HG03045 (cell line): Measurements from ENCODE around the gene ITGB3.
"Not testable (repeated sequence)": the region's sequence is repeated elsewhere in the genome, so short reads cannot be mapped to it uniquely, and the experiment has no call there.

Experiments used
- ATAC-seq: cut with Tn5 transposase; IDR thresholded peaks from one replicate; pipeline ENCODE4 v1.9.1; 2021; ENCODE audit warnings: mild to moderate bottlenecking, moderate library complexity; ENCODE audit not compliant: unreplicated experiment

The ITGB3 gene

DNA sequence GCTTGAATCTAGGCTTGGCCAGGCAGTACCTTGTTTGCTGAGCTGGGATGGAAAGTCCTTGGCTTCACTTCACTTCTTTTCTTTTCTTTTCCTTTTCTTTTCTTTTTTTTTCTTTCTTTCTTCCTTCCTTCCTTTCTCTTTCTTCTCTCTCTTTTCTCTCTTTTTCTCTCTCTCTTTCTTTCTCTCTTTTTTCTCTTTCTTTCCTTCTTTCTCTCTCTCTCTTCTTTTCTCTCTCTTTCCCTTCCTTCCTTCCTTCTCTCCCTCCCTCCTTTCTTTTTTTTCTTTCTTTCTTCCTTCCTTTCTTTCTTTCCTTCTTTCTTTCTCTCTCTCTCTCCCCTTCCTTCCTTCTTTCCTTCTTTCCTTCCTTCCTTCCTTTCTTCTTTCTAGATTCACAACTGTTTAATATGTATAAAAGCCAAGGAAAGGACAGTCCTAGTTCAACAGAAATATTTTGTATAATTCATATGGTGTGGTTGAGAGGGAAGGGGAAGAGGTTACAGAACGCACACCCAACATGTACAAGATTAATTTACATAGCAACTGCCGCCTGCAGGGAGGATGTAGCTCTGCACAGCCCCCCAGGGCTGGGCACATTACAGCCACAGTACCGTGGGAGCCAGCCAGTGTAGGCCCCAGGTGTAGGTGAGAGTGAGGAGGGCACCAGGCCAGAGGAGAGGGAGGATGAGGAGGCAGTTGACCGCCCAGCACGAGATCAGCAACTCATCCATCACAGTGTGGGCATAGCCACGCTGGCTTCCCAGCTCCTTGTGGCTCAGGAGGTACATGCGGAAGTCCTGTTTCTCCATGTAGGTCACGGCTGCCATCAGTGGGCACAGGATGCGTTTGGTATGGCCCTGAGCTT, 9.7 kb upstream of the ITGB3 start:
- ATAC-seq = no peak

- ATAC-seq = no peak
These were observed 8.9 kb upstream of the ITGB3 start for GRCh38 chr17:47244697-47245096.

DNA sequence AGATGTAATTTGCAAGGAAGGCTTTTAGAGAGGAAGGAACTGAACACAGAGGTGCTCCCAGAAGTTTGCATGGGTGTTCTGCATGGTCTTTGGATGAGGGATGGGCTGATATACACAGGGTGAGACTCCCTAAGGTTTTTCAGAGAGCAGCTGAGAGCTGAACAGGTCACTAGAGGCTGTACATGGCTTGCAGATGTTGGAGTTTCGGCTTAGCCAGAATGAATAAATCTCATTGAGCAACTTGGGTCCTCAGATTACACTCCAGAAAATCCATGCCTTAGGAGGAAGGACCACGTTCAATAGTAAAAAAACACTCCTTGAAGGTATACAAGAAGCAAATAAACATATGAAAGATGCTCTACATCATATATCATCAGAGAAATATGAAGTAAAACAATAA, 7.5 kb upstream of the ITGB3 start:
- ATAC-seq = no peak

GRCh38 chr17:47250855-47251254, 2.8 kb upstream of the ITGB3 start:
- ATAC-seq = no peak

- ATAC-seq = no peak
These were observed 2.1 kb upstream of the ITGB3 start for GRCh38 chr17:47251421-47251940.

GRCh38 chr17:47252209-47252608, 1.4 kb upstream of the ITGB3 start:
- no peak for ATAC-seq

DNA sequence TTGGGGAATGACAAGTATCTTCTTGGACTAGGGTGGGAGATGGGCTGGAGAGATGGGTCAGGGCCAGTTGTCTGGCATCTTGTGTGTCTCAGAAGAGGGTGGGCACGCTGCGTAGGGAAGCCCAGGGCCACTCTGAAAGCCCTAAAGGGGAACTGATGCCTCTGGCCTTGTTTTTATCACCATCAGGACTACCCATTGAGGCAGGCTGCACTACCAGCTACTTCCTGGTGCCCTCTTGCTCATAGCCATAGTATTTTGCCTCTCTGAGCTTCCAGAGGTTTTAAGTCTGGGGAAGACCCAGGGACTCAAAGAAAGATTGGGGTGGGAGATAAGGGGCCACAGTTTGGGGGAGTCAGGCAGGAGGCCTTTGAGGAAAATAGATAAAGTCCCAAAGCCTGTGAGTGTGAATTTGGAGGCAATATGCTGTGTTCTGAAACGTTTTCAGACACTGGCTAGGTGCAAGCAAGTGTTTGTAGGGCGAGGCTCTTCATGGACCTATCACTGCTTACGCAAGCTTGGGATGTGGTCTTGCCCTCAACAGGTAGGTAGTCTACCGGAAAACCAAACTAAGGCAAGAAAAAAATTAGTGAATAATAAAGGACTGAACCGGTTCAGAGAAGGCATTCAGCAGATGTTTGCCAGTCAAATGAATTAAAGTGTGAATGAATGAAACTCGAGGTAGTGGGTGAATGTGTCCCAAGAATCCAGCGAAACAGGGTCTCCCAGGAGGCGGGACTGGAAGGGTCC, 688 bp upstream of the ITGB3 start:
- no peak for ATAC-seq

GRCh38 chr17:47254403-47254943, 846 bp downstream of the ITGB3 start:
- no peak for ATAC-seq

- no peak for ATAC-seq
These were observed 4.2 kb downstream of the ITGB3 start for GRCh38 chr17:47257651-47258339.

- no peak for ATAC-seq
These were observed 9.0 kb downstream of the ITGB3 start for GRCh38 chr17:47262586-47262985.

DNA sequence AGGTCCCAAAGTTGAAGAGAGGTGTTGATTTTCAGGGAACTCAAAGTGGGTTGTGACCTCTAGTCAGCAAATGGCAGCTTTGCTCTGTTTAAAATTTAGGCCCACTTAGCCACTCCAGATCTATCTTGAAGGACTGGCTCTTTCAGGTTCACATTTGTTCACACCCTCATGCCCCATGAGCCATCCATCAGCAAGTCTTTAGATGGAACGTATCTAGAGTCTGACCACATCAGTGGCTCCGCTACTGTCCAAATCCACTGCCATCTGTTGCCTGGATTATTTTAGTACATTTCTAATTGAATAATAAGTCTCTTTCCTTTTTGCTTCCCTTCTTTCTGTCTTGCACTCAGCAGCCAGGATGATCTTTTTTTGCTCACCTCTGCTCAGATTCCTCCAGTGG, 10.5 kb downstream of the ITGB3 start:
- no peak for ATAC-seq

DNA sequence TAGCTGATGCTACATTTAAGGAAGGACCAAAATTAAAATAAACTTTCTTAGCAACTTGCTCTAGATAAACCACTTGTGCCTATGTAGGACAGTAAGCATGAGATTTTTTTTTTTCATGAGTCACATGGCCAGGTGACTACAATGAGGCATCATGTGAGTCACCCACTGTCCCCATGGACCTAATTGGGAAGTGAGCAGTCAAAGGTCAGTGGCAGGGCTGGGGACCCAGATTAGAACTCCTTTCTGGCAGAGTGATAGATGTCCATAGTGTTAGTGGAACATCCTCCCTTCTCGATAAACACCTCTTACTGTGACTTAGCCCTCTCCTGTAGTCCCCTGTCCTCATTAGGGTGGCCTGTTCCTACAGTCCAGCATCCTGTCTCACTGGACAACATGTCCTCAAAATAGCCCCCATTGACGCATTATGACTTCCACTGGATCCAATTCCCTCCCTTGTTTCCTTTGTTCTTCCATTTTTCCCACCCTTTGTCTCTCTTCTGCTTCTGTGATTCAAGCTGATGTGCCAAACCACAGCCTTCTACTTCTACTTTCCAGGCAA, 12.4 kb downstream of the ITGB3 start:
- no peak for ATAC-seq

GRCh38 chr17:47266782-47267181, 13.2 kb downstream of the ITGB3 start:
- no peak for ATAC-seq

DNA sequence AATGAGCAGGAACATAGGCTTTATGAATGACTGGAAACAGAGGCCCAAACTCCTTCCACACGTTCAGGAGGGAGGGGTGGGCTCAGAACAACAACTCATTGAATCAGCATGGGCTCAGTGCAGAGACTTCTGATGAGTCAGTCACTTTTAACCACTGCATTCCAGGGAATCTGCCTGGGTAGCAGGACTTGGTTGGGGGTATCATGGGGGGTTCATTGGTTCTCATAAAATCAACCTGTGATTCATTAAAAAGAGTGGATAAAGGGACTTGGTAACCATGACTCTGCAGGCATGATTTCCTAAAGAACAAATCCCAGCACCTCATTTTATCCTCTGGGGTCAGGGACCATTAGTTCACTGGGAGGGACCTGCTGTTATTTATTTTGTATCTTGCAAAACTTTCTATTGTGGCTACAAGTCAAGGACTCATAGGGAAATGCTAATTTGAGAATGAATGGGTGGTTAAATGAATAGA, 13.8 kb downstream of the ITGB3 start:
- ATAC-seq = no peak

DNA sequence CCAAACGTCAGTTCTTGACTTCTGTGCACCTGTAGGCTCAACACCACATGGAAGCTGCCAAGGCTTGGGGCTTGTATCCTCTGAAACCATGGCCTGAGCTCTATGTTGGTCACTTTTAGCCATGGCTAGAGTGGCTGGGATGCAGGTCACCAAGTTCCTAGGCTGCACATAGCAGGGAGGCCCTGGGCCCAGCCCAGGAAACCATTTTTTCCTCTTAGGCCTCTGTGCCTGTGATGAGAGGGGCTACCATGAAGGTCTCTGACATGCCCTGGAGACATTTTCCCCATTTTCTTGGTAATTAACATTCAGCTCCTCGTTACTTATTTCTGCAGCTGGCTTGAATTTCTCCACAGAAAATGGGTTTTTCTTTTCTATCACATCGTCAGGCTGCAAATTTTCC, 15.3 kb downstream of the ITGB3 start:
- ATAC-seq = not testable (repeated sequence)

GRCh38 chr17:47269561-47270280, 16.1 kb downstream of the ITGB3 start:
- ATAC-seq = not testable (repeated sequence)

- no peak for ATAC-seq
These were observed 17.5 kb downstream of the ITGB3 start for GRCh38 chr17:47270946-47271705.

- no peak for ATAC-seq
These were observed 18.9 kb downstream of the ITGB3 start for GRCh38 chr17:47272491-47272890.

- no peak for ATAC-seq
These were observed 19.6 kb downstream of the ITGB3 start for GRCh38 chr17:47273245-47273644.
